Fibroblast of skin of abdomen (primary cell): ENCODE measurements around the gene BARHL2.

Source experiments
- DNase-seq: peaks from one replicate; pipeline ENCODE4 v3.0.0-alpha.2; 2013

BARHL2 gene

DNA sequence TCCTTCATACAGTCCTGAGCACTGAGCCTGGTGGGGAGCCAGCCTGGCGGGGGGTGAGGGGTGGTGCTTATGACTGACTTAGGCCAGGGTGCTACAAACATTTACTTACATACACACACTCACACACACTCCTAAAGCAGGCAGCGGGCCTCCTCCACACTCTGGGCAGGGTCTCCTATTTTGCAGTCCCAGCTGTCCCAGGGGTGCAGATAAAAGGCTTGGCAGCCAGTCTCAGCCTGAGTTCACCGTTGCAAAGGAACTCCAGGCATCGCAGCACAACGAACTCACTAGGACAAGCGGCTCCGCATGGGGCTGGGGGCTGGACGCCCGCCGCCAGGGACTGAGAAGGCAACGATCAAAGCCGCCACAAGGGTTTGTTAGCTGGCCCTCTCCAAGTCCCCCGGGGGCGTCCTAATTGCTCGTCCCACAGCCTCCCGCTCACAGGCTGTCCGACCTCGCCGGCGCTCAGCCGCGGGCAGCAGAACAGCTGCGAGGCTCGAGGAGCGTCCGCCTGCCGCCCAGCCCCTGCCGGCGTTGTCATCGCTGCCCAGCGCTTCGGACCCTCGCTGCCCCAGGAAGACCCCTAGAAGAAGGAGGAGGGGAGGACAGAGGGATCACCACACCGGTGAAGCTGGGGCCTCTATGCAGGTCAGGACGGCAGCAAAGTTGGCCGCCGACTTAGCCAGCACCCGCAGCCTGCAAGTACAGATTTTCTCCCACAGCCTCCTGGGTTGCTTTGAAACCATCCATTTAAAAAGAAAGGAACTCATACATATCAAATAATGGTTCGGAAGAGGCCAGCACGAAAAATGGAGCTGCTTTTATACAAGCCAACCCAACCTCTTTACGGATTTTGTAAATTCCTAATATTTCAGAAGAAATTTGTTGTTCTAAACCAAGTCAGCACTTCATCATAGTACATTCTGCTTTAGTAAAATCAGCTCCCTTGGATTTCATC lies 6.2 kb downstream of the BARHL2 start:
- no peak for DNase-seq

DNA sequence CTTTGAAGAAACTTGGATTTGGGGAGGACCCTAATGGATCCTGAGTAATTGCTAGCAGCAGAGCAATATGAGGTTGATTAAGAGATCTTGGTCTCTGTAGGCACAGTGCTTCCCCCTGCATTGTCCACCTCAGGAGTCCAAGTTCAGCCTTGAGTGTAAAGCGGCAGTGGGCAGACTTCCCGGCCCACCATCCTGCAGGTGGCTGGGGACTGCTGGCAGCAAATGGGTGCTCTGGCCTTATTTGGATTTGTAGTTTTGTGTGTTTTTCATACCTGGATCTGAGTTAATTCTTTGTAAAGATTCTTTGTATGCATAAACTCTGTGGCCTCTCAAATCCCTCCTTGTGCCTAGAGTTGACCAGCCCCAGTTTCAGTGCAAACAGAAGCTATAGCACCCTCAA lies 7.6 kb downstream of the BARHL2 start:
- no peak for DNase-seq

DNA sequence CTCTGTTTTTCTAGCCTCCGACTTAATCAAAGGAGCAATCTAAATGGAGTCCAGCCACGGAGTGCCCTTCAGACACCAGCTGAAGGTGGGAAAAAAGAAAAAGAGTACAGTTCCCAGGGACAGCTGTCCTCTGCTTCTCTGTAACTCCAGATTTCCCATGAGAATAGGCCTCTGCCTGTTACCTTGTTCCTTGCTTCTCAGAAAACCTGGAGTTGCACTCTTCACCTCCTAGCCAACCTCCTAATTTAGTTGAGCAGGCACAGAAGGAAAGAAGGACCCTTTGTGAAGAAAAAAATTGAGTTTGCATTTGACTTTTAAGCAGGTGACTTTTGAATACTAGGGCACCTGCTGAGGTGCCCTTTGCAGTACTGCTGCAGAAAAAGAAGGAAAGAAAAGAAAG lies 8.3 kb downstream of the BARHL2 start:
- DNase-seq, result no peak

DNA sequence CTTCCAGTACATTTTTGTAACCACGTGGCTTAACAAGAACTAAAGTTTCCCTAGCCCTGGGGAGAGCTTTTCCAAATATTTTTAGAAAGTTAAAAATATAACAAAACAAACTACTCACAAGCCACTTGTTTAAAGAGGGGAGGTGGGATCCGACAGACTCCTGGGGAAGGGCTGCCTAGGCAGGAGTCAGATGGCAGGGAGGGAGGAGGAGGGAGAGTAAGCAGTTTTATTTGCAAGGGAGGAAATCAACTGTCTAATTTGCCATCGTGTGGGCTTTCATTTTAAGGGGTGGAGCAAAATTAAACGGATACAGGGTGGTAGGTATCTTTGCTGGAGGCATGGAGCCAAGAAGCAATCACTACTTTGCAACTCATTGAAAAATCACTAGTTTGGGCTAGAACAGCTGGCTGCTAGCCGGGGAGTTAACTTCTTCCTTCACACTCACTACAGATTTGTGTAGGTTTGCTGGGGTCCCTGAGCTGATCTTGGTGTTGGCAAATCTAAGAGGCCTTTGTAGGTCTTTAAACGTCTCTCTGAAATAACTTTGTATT lies 8.8 kb downstream of the BARHL2 start:
- no peak for DNase-seq

DNA sequence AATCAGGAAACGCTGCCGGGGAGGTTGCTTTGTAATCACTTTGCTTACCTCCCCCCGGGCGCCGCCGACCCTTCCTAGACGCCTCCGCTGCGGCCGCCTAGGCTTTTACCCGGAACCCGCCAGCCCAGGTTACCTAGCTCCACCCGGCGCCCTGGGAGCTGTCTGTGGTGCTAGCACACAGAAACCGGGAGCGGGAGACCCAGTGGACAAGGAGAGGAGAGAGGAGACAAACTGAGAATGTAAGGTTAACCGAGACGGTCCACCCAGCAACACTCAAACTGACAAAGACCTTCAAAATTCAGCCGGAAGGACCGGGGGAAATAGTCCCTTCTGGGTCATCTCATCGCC lies 9.8 kb downstream of the BARHL2 start:
- DNase-seq, result peak; percentile 26

DNA sequence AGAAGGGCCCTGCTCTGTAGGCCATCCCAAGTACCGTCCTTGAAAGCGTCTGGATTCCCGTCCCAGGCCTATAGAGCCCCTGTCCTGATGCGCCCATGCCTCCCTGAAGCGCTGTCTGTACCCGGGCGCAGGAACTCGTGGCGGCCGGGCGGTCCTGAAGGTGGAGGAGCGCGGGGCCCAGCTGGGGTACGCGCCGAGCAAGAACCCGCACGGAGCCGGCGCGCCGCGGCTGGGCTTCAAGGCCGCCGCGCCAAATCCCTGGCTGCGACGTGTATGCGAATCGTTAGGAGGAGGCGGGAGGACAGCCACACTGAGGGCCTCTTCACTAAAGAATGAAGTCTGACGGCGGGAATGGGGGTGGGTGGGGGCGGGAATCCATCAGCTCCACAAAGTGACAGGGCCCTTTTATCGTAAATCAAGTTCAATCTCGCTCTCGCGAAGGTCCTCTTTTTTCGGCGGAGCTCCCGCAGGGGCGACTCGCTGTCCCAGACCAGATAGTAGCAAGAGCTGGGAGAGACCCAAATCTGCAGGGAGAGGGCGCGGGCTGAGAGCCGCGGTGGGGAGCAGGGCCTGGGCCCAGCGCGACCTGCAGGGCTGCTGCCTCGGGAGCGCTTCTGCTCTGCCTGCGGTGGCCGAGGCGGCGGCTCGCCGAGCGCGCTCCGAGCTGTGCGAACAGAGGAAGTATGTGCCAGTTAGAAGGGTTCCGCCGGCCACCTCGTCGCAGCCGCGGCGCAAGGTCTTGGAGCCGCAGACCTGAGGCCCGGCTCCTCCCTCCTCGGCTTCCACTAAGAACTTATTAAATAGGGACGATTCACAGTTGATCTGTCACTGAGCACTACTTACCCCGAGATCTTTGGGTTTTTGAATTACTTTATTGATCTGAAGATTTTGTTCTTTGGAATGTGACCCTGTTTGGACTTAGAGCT lies 10.4 kb downstream of the BARHL2 start:
- DNase-seq, result no peak

DNA sequence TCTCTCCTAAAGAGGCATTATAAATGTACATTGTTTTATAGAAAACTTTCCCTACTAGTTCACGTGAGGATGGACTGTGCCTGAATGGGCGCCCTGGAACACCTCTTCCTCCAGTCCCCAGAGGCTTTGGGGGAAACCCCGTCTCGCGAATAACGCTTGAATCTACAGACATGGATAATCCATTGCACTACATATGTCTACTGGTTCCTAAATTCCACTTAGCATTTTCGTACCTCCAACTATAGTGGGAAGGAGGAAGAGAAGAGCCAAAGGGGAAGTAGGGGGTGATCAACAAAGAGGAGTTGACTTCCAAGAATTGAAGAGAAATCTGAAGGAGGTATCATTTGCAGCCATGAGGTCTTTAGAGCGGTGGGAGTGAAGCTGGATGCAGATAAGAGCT lies 11.1 kb downstream of the BARHL2 start:
- DNase-seq, result no peak

DNA sequence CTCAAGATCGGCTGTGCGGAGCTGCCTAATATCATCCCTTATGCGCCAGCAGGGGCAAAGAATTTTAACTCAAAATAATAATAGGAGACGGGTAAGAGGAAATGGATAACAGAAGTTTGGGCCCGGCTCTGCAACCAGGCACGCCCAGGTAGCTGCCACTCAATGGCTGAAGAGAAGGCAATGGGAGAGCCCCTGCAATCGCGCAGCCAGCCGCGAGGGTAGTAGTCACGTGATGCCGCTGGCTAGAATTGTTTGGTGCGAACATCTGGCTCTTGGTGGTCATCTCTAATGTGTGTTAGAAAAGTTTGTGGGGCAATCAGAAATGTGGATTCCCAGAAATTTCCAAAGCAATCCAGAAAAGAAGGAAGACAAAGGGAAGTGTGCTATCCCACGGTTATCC lies 12.3 kb downstream of the BARHL2 start:
- no peak for DNase-seq

DNA sequence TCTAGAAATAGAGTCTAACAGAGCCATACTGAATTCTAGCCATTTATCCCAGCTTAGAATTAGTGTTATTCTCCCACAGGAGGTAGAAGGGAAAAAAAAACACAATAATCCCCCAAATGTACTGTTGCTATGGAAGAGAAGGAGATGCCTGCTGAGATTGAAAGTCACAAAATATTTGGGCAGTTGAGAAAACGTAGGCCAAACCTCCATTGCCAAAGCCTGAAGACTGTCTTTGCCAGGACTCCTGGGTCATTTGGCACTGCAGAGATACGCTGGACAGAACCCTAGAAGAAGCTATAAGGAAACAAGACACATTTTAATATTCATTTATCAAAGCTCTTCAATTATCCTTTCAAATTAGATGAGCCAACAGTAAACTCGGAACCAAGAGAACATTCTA lies 22.3 kb downstream of the BARHL2 start:
- no peak for DNase-seq

DNA sequence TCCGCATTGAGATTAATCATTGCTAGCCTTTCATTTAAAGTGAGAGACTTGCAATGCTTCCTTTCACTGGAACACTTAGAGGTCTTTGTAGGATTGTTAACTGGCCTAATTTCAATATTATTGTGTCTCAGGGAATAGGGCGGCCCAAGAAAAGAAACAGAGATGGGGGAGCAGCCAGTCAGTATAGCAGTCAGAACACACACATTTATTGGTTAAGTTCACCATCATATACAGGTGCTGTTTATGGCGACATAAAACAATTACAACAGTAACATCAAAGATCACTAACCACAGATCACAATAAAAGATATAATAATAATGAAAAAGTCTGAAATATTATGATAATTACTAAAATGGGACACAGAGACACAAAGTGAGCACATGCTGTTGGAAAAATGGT lies 29.4 kb downstream of the BARHL2 start:
- no peak for DNase-seq

DNA sequence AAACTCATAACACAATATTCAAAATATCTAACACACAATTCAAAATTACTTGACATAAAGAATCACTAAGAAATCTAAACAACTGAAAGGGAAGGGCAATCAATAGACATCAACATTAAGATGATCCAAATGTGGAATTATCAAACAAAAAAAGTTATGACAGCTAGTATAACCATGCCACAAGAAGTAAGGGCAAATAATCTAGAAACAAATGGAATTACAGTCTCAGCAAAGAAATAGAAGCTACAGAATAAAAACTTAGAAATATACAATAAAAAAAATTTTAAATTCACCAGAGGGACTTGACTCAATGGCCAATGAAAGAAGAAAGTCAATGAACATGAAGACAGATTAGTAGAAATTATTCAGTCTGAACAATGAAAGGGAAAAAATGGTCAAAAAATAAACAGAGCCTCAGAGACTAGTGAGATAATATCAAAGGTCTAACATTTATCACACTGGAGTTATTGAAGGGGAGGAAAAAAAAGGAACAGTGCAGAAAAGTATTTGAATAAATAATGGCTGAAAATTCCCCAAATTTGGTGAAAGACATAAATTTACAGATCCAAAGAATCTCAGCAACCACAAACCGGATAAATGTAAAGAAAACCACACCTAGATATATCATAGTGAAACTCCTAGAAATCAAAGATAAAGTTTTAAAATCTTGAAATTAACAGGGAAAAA lies 41.8 kb downstream of the BARHL2 start:
- DNase-seq, result no peak

DNA sequence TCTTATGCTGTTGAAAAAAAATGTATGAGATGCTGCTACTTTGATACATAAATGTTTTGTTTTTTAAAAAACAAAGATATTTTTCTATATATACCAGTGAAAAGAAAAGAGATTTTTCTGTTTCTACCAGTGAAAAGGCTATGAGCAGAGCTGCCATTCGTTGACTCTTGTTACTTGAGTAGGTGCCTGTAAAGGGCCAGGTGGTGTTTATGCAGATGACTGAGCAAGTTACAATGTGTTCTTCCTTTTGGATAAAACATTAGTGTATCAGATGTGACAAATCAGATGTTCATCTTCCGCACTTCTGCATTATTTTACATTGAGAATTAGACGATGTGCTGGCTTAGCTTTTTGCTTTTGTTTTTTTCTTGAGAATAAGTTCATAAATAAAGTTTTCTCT lies 45.4 kb downstream of the BARHL2 start:
- no peak for DNase-seq

DNA sequence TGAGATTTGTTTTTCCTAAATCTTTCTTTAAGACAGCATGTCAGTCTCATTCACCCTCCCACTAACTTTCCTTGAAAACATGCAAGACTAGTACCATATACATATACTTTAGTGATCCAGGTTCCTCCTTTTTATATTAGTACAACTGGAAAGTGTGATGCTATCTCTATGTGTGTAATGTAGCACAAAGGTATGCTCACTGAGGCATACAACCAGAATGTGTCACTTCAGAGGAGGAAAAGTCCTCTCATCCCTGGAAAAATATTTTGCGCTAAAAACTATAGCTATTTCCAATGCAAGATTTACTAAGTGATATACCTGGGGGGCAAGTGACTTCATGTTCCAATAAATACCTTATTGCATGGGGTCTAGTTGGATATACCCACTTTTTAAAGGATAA lies 45.9 kb downstream of the BARHL2 start:
- no peak for DNase-seq
